GM12872 (cell line): Measurements from ENCODE around the gene RABGGTA.

Experiments
- CTCF ChIP-seq: IDR thresholded peaks from 3 replicates; pipeline ENCODE4 v1.5.1; 2011; ENCODE audit warnings: low read depth, mild to moderate bottlenecking, low read length, moderate library complexity; ENCODE audit not compliant: insufficient read depth

Gene RABGGTA

GRCh38 chr14:24237463-24237955 lies 33.9 kb downstream of the RABGGTA start:
- TF ChIP-seq CTCF: no peak

- no peak for TF ChIP-seq CTCF
These were observed 34.5 kb downstream of the RABGGTA start for GRCh38 chr14:24236689-24237462.

GRCh38 chr14:24235804-24236688 lies 35.4 kb downstream of the RABGGTA start:
- TF ChIP-seq CTCF: no peak

GRCh38 chr14:24234095-24235005 lies 37.0 kb downstream of the RABGGTA start:
- TF ChIP-seq CTCF: no peak

GRCh38 chr14:24233538-24233866 lies 37.9 kb downstream of the RABGGTA start:
- TF ChIP-seq CTCF: no peak

GRCh38 chr14:24232645-24233537 lies 38.5 kb downstream of the RABGGTA start, which contains the start of gene GMPR2:
TSS of gene GMPR2 (plus strand) at chr14:24232929. CDS start at chr14:24233254, 325 bp downstream.
- TF ChIP-seq CTCF: no peak
